Ovary (tissue), 3 donors: ENCODE results near the gene CLRN1.

ENCODE experiments used
- CTCF ChIP-seq, 3 donors: fragments of 450-650 bp in 2 of 3; fragments of 200-600 bp in 1 of 3; IDR thresholded peaks; one replicate each; pipeline versions ENCODE4 v1.5.1 to v1.8.0; 2016 to 2022; ENCODE audit warnings: antibody characterized with exemption in 3 of 3, mild to moderate bottlenecking in 1 of 3
- EP300 ChIP-seq: sonication (generic); formaldehyde crosslinking; IDR thresholded peaks from one replicate; pipeline ENCODE4 v1.6.1; 2017; ENCODE audit warnings: antibody characterized with exemption
- POLR2A ChIP-seq: fragments of 450-650 bp; IDR thresholded peaks from one replicate; pipeline ENCODE4 v1.6.1; 2017; ENCODE audit warnings: antibody characterized with exemption, mild to moderate bottlenecking, moderate library complexity
- donor health status: DM: no; HTN: no; CAD: no.

GRCh38 chr3:150899141-150899540, 73.4 kb downstream of the CLRN1 start:
- TF ChIP-seq CTCF (IDR thresholded peaks at IDR 0.05) (no peak), POLR2A (no peak), EP300 (no peak)
